HL-60 (cell line): ENCODE data around the gene PLK1.

Experiments used
- DNase-seq, 2 experiments: peaks; one replicate each; pipeline ENCODE4 v3.0.0-alpha.2; 2010 to 2020; ENCODE audit warnings: low read depth in 1 of 2, low spot score in 1 of 2
- H3K27ac ChIP-seq: fragments of 250-450 bp; sonication (Bioruptor Pico); replicated peaks from 2 replicates; pipeline ENCODE4 v1.5.1; 2020; ENCODE audit warnings: mild to moderate bottlenecking, moderate library complexity
- H3K27me3 ChIP-seq: fragments of 250-450 bp; sonication (Bioruptor Pico); 2 replicates; pipeline ENCODE4 v1.5.1; 2021; ENCODE audit warnings: mild to moderate bottlenecking, moderate library complexity; ENCODE audit not compliant: insufficient read depth, poor library complexity, severe bottlenecking
- H3K4me3 ChIP-seq: replicated peaks from 2 replicates; pipeline ENCODE4 v1.5.1; 2011; ENCODE audit warnings: mild to moderate bottlenecking, control low read depth, low read length; ENCODE audit not compliant: insufficient read depth
- CTCF ChIP-seq: IDR thresholded peaks from one replicate; pipeline ENCODE4 v1.5.1; 2011; ENCODE audit warnings: low read length, control low read depth, inconsistent platforms; ENCODE audit not compliant: insufficient read depth
- GABPA ChIP-seq: IDR thresholded peaks from 2 replicates; pipeline ENCODE4 v1.6.1; 2012; ENCODE audit warnings: low read depth
- POLR2AphosphoS5 ChIP-seq: IDR thresholded peaks from 2 replicates; pipeline ENCODE4 v1.6.1; 2012; ENCODE audit warnings: low read depth
- REST ChIP-seq: IDR thresholded peaks from 2 replicates; pipeline ENCODE4 v1.6.1; 2012; ENCODE audit warnings: low read depth; ENCODE audit not compliant: insufficient replicate concordance
- SPI1 ChIP-seq: IDR thresholded peaks from 2 replicates; pipeline ENCODE4 v1.6.1; 2012; ENCODE audit warnings: low read depth, mild to moderate bottlenecking, borderline replicate concordance

PLK1 gene

GRCh38 chr16:23642246-23642774, 36.4 kb upstream of the PLK1 start:
- H3K27ac ChIP-seq, result peak overlapping the region; percentile 89
- no peaks in the 10 kb centered on the region for H3K27me3 ChIP-seq
- H3K4me3 ChIP-seq, result peak overlapping the region; percentile 98
- DNase-seq, result no peak
- TF ChIP-seq CTCF, result no peak
- TF ChIP-seq GABPA, result no peak
- TF ChIP-seq POLR2AphosphoS5, result no peak
- TF ChIP-seq SPI1, result no peak
- no peak for TF ChIP-seq REST

GRCh38 chr16:23650674-23651416, 27.8 kb upstream of the PLK1 start:
- no peak for DNase-seq
- TF ChIP-seq SPI1, result no peak
- no peak for TF ChIP-seq POLR2AphosphoS5
- H3K4me3 ChIP-seq, result no peak overlapping the region
- no peaks in the 10 kb centered on the region for H3K27me3 ChIP-seq
- no peak overlapping the region for H3K27ac ChIP-seq

- Histone ChIP-seq H3K4me3 (no peak overlapping the region), H3K27ac (no peak overlapping the region), H3K27me3 (no peaks in the 10 kb centered on the region)
- DNase-seq, result no peak
- TF ChIP-seq CTCF (no peak), SPI1 (no peak), REST (no peak), POLR2AphosphoS5 (no peak), GABPA (no peak)
Measured at GRCh38 chr16:23651943-23652468, 26.7 kb upstream of the PLK1 start.

- Histone ChIP-seq H3K27me3 (no peaks in the 10 kb centered on the region), H3K4me3 (no peak overlapping the region), H3K27ac (no peak overlapping the region)
- no peak for DNase-seq
- no peak for TF ChIP-seq CTCF
- no peak for TF ChIP-seq SPI1
- no peak for TF ChIP-seq REST
- no peak for TF ChIP-seq GABPA
- TF ChIP-seq POLR2AphosphoS5, result no peak
Measured at GRCh38 chr16:23663918-23664317, 14.8 kb upstream of the PLK1 start.
